Peyer's patch (tissue), 4 donors: Measurements from ENCODE around the gene MC1R. TPM values are rescaled to one million over a fixed set of nuclear protein-coding genes. Genes with fewer than 3 reads are reported as not detected.
"Not testable (repeated sequence)": the region's sequence is repeated elsewhere in the genome, so short reads cannot be mapped to it uniquely, and the experiment has no call there.

Experiments used
- DNase-seq, 3 donors: peaks; one replicate each; pipeline ENCODE4 v3.0.0-alpha.2; 2017 to 2019
- H3K27ac ChIP-seq, 4 donors: fragments of 200-600 bp; sonication (generic); one replicate each; pipeline ENCODE4 v1.5.1; 2016 to 2019
- H3K27me3 ChIP-seq, 2 donors: fragments of 200-600 bp; sonication (generic); one replicate each; pipeline ENCODE4 v1.5.1; 2019
- H3K36me3 ChIP-seq, 3 donors: fragments of 200-600 bp; sonication (generic); one replicate each; pipeline ENCODE4 v1.5.1; 2016 to 2019
- H3K4me1 ChIP-seq, 4 donors: fragments of 200-600 bp; sonication (generic); one replicate each; pipeline ENCODE4 v1.5.1; 2016 to 2019
- H3K4me3 ChIP-seq, 4 donors: fragments of 200-600 bp; sonication (generic); 1 replicate in 3 of 4; 2 replicates in 1 of 4; pipeline ENCODE4 v1.5.1; 2016 to 2019; ENCODE audit warnings: mild to moderate bottlenecking in 1 of 4
- H3K9me3 ChIP-seq, 4 donors: fragments of 200-600 bp; sonication (generic); one replicate each; pipeline ENCODE4 v1.5.1; 2016 to 2019; ENCODE audit warnings: mild to moderate bottlenecking in 1 of 4
- CTCF ChIP-seq, 6 experiments: fragments of 450-650 bp in 4 of 6; fragments of 200-600 bp in 2 of 6; sonication (generic) in 1 of 6; IDR thresholded peaks; one replicate each; pipeline ENCODE4 v1.5.1; 2017 to 2019; ENCODE audit warnings: antibody characterized with exemption in 6 of 6, mild to moderate bottlenecking in 3 of 6, moderate library complexity in 1 of 6
- POLR2A ChIP-seq, 2 donors: fragments of 450-650 bp; IDR thresholded peaks; one replicate each; pipeline ENCODE4 v1.5.1; 2017; ENCODE audit warnings: antibody characterized with exemption in 2 of 2, mild to moderate bottlenecking in 2 of 2, moderate library complexity in 2 of 2
- total RNA-seq, 4 donors: library from RNA; depleted of rRNA; stranded (reverse); fragments of >200 nt; gene quantifications; one replicate each; pipeline ENCODE4 v1.1.0, GENCODE V29; 2016

The MC1R gene
- total RNA-seq, 4 donors from 2014 or later, result 8.3 to 29.2 (median 11.2) TPM

GRCh38 chr16:89873972-89874689, 44.5 kb upstream of the MC1R start:
- no peak for TF ChIP-seq CTCF (IDR thresholded peaks at IDR 0.05)
- Histone ChIP-seq H3K27ac (peak overlapping the region; percentile 96 to 100 (median 100)), H3K36me3 (peaks cover 0 to 21% (median 0%) of the 10 kb centered on the region in 3 donors), H3K4me3 (peak overlapping the region; percentile 62 to 96 (median 90)), H3K4me1 (peaks cover 0 to 18% (median 2%) of the 10 kb centered on the region in 4 donors), H3K9me3 (no peaks in the 10 kb centered on the region), H3K27me3 (no peaks in the 10 kb centered on the region)
- DNase-seq, result peak; percentile 96 to 99 (median 98)

- not testable (repeated sequence) for H3K4me1 ChIP-seq, H3K27ac ChIP-seq, DNase-seq, H3K9me3 ChIP-seq, H3K4me3 ChIP-seq, H3K27me3 ChIP-seq
- peaks cover 0 to 65% (median 4%) of the 10 kb centered on the region in 3 donors for H3K36me3 ChIP-seq
These were observed 39.5 kb upstream of the MC1R start for GRCh38 chr16:89879123-89879522.

GRCh38 chr16:89880477-89881367, 37.9 kb upstream of the MC1R start:
- no peak overlapping the region for H3K27ac ChIP-seq
- H3K4me3 ChIP-seq, result no peak overlapping the region
- DNase-seq, result no peak
- H3K4me1 ChIP-seq, result no peaks in the 10 kb centered on the region
- H3K27me3 ChIP-seq, result no peaks in the 10 kb centered on the region
- peaks cover 0 to 73% (median 4%) of the 10 kb centered on the region in 3 donors for H3K36me3 ChIP-seq
- no peaks in the 10 kb centered on the region for H3K9me3 ChIP-seq
- TF ChIP-seq POLR2A (IDR thresholded peaks at IDR 0.05), result no peak
- no peak for TF ChIP-seq CTCF (IDR thresholded peaks at IDR 0.05)

- Histone ChIP-seq H3K4me3 (no peak overlapping the region), H3K4me1 (no peaks in the 10 kb centered on the region), H3K27ac (no peak overlapping the region), H3K27me3 (no peaks in the 10 kb centered on the region), H3K36me3 (peaks cover 0 to 79% (median 4%) of the 10 kb centered on the region in 3 donors), H3K9me3 (no peaks in the 10 kb centered on the region)
- no peak for DNase-seq
- TF ChIP-seq POLR2A (IDR thresholded peaks at IDR 0.05) (no peak), CTCF (IDR thresholded peaks at IDR 0.05) (no peak)
These were observed 37.3 kb upstream of the MC1R start for GRCh38 chr16:89881368-89881730.

GRCh38 chr16:89883346-89884040, 35.2 kb upstream of the MC1R start:
- H3K4me1 ChIP-seq, result no peaks in the 10 kb centered on the region
- no peak overlapping the region for H3K4me3 ChIP-seq
- H3K9me3 ChIP-seq, result no peaks in the 10 kb centered on the region
- DNase-seq, result no peak
- no peak for TF ChIP-seq CTCF (IDR thresholded peaks at IDR 0.05)
- no peak for TF ChIP-seq POLR2A (IDR thresholded peaks at IDR 0.05)
- no peak overlapping the region for H3K27ac ChIP-seq
- H3K27me3 ChIP-seq, result no peaks in the 10 kb centered on the region
- peaks cover 0 to 92% (median 4%) of the 10 kb centered on the region in 3 donors for H3K36me3 ChIP-seq
